ENCODE data around the gene ZNF155. TPM values are rescaled to one million over a fixed set of nuclear protein-coding genes. Genes with fewer than 3 reads are reported as not detected.
A peak's percentile ranks its signal among the peaks of the same experiment; 100 is the strongest.

The ZNF155 gene
- 13.8 and 14.6 TPM in 2 replicates for total RNA-seq
- long read RNA-seq, transcript ZNF155-201 (5 exons, 2,596 nt): major isoform, 22 of 47 reads
- long read RNA-seq, transcript ZNF155-207 (5 exons, 1,888 nt): minor isoform, 6 of 47 reads
- long read RNA-seq, partial matches to known transcripts: 3 of 47 reads
- long read RNA-seq, other reads (novel, unspliced or antisense): 10 of 47 reads

DNA sequence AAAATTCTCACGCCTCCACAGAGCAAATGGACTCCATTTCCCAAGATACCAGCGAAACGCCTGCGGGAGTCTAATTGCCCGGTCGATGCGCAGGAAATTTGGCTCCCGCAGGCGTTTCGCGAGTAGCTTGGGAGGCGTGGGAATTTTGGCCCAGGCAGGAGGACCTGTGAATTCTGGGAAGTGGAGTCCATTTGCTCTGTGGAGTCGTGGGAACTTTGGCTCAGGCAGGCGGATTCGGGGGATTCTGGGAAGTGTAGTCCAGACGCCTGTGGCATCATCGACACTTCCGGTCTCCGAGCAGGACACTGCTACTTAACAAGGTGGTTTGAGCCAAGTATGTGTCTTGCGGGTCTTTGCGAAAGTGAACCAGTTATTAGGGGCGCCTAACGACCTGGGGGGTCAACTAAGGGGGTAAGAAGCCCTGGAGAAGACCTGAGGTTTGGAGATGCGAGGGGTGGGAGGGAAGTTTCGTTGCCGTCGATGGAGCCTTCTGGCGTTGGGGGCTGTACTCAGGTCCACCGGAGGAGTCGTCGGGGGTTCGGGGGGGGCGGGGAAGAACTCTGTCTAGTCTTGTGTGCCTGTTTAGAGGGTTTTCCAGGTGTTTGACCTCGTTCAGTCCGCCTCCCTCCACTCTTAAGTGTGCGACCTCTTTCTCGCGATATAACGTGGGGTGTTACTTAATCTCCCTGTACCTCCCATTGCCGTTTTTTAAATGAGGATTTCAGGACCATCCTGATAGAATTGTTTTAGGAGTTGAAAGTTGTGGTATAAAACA is at the start of gene ZNF155:
ZNF155 (plus strand) TSS at position 277 of the 775 bp plus-strand sequence. CDS start 4,356 bp downstream, outside the sequence.
- peak within 1 kb of the TSS; percentile 97 for H3K27ac Mint-ChIP-seq
- H3K27me3 Mint-ChIP-seq: no peaks in the 10 kb centered on the region
- peak; percentile 68 for DNase-seq (ENCODE audit: low spot score, unreplicated experiment)
- H3K4me1 Mint-ChIP-seq (ENCODE audit: low read depth): peaks cover 4% of the 10 kb centered on the region
- H3K36me3 Mint-ChIP-seq (ENCODE audit: insufficient read depth): peaks cover 14% of the 10 kb centered on the region
- peak within 1 kb of the TSS; percentile 99 for H3K4me3 Mint-ChIP-seq (ENCODE audit: low read depth)
- peaks cover 24% of the 10 kb centered on the region for H3K9me3 Mint-ChIP-seq (ENCODE audit: low read depth)
- TF ChIP-seq, protein P1, sequence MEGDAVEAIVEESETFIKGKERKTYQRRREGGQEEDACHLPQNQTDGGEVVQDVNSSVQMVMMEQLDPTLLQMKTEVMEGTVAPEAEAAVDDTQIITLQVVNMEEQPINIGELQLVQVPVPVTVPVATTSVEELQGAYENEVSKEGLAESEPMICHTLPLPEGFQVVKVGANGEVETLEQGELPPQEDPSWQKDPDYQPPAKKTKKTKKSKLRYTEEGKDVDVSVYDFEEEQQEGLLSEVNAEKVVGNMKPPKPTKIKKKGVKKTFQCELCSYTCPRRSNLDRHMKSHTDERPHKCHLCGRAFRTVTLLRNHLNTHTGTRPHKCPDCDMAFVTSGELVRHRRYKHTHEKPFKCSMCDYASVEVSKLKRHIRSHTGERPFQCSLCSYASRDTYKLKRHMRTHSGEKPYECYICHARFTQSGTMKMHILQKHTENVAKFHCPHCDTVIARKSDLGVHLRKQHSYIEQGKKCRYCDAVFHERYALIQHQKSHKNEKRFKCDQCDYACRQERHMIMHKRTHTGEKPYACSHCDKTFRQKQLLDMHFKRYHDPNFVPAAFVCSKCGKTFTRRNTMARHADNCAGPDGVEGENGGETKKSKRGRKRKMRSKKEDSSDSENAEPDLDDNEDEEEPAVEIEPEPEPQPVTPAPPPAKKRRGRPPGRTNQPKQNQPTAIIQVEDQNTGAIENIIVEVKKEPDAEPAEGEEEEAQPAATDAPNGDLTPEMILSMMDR (IDR thresholded peaks at IDR 0.05; ENCODE audit: unreplicated experiment): no peak

DNA sequence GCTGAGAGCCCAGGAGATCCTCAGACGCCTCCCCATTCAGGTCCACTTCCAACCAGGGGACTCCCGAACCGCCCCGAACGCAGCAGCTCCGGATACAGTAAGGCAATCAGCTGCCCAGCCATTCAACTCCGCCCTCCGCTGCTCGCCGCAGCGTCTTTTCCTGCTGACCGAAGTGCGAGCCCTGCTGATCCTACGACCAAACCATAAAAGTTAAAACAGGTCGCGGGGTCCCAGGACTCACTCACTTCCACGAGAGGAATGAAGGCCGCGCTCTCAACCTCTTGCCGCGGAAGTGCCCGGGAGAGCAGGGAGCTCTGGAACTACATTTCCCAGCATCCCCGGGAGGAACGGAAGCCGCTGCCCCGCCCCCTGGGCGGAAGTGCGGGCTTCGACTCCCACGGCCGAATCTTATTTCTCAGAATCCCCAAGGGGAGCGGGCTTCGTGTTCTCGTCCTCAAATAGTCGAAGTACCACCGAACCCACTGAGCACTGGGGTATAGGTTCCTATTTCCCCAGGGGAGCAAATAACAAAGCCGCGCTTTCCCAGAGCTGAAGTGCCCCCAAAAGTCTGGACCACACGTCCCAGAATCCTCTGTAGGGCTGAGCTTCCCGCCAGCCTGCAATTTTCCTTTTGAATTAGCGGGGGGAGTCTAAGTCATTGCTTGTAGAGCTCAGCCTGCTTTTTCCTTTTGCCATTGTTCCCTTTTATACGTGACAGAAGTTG is 48.8 kb upstream of the ZNF155 start, which contains the start of gene ZNF45:
ZNF45 (minus strand) TSS at position 298 of the 724 bp plus-strand sequence. CDS start 13,097 bp downstream, outside the sequence.
- Mint-ChIP-seq H3K9me3 (ENCODE audit: low read depth) (peaks cover 10% of the 10 kb centered on the region), H3K4me1 (ENCODE audit: low read depth) (peaks cover 9% of the 10 kb centered on the region), H3K36me3 (ENCODE audit: insufficient read depth) (peaks cover 8% of the 10 kb centered on the region), H3K27ac (peak within 1 kb of the TSS; percentile 96), H3K27me3 (peaks cover 4% of the 10 kb centered on the region), H3K4me3 (ENCODE audit: low read depth) (peak within 1 kb of the TSS; percentile 90)
- TF ChIP-seq, protein P1 (IDR thresholded peaks at IDR 0.05; ENCODE audit: unreplicated experiment): no peak
- peak; percentile 75 for DNase-seq (ENCODE audit: low spot score, unreplicated experiment)

DNA sequence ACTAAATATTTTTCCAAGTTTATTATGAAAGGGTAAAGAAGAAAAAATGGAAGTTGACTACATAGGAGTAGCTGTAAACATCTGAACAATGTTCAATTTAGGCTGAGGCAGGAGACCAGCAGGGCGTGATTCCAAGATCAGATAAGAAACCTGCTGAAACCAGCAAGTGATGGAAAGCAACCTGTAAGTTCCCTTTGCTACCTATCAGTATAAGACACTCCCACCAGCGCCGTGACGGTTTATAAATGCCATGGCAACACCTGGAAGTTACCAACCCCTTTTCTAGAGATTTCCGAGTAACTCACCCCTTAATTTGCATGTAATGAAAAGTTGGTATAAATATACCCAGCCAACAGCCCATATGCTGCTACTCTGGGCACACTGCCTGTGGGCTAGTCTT is 47.8 kb upstream of the ZNF155 start:
- H3K27me3 Mint-ChIP-seq: peaks cover 4% of the 10 kb centered on the region
- peak overlapping the region; percentile 90 for H3K4me3 Mint-ChIP-seq (ENCODE audit: low read depth)
- TF ChIP-seq, protein P1 (IDR thresholded peaks at IDR 0.05; ENCODE audit: unreplicated experiment): no peak
- peaks cover 5% of the 10 kb centered on the region for H3K36me3 Mint-ChIP-seq (ENCODE audit: insufficient read depth)
- peaks cover 10% of the 10 kb centered on the region for H3K9me3 Mint-ChIP-seq (ENCODE audit: low read depth)
- DNase-seq (ENCODE audit: low spot score, unreplicated experiment): no peak
- peaks cover 9% of the 10 kb centered on the region for H3K4me1 Mint-ChIP-seq (ENCODE audit: low read depth)
- H3K27ac Mint-ChIP-seq: no peak overlapping the region

DNA sequence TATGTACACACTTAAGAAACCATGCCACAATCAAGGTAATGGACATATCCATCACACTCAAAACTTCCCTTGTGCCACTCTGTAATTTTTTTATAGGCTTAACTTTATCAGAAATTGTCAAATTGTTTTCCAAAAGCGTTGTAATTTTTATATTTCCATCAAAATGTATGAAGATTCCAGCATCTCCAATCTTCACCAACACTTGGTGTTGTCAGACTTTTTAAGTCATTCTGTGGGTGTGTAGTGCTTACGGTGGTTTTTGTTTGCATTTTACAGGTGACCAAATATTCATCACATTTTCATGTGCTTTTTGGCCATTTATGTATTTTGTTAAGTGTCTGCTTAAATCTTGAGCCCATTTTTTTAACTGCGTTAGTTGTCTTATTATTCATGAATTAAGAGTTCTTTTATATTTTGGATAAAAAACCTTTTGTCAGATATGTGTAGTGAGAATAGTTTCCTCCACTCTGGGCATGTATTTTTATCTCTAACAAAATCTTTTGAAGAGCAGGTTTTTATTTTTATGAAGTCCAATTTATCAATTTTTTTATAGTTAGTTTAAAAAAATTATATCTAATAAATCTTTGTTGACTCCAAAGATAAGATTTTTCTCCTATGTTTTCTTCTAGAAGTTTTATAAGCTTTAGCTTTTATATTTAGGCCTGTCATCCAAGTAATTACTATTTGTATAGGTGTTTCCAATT is 44.3 kb upstream of the ZNF155 start:
- no peak overlapping the region for H3K4me3 Mint-ChIP-seq (ENCODE audit: low read depth)
- H3K27me3 Mint-ChIP-seq: peaks cover 13% of the 10 kb centered on the region
- H3K36me3 Mint-ChIP-seq (ENCODE audit: insufficient read depth): no peaks in the 10 kb centered on the region
- H3K9me3 Mint-ChIP-seq (ENCODE audit: low read depth): peaks cover 14% of the 10 kb centered on the region
- H3K4me1 Mint-ChIP-seq (ENCODE audit: low read depth): no peaks in the 10 kb centered on the region
- TF ChIP-seq, protein P1 (IDR thresholded peaks at IDR 0.05; ENCODE audit: unreplicated experiment): no peak
- DNase-seq (ENCODE audit: low spot score, unreplicated experiment): no peak
- no peak overlapping the region for H3K27ac Mint-ChIP-seq

All from progenitor cell of endocrine pancreas (in vitro differentiated cells).